ENCODE measurements around the gene MVB12A. TPM values are rescaled to one million over a fixed set of nuclear protein-coding genes. Genes with fewer than 3 reads are reported as not detected.

Gene MVB12A
- total and polyA plus RNA-seq, 2 of the 8 experiments (the other 6 are each of a cell fraction or from before 2014, with no cell fraction given): 37.9 to 76.6 TPM

DNA sequence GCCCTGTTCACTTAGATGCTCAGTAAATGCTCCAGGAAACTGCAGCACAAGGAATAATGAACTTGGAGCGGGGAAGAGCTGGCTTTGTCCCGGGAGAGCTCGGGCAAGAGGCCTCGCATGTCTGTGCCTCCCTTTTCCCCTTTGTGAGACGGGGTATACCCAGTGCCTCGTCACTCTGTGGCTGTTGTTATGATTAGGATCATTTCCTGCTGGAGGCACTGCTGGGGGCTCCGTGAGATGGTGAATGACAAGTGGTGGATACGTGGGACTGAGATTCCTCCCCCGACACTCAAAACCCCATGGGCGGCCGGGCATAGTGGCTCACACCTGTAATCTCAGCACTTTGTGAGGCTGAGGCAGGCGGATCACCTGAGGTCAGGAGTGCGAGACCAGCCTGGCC, 41.6 kb upstream of the MVB12A start:
- H2AK5ac ChIP-seq (ENCODE audit: low read depth, low read length): no peak overlapping the region
- H3K27ac ChIP-seq (ENCODE audit: low read depth, low read length): no peak overlapping the region
- CTCF ChIA-PET (ENCODE audit: partially characterized antibody): interaction anchor here (1.3 kb wide), 1 partner anchor 85 kb away, joined by 3 read pairs; no protein-coding TSS in a partner anchor
- POLR2A ChIA-PET (ENCODE audit: partially characterized antibody): interaction anchor here (0.6 to 1.3 kb wide), 3 partner anchors 37 to 486 kb away, joined by 3 to 4 read pairs (median 3); no protein-coding TSS in a partner anchor
- no peak overlapping the region for H3K14ac ChIP-seq (ENCODE audit: insufficient read length)
- no peak overlapping the region for H3K23ac ChIP-seq (ENCODE audit: insufficient read length)
- no peaks in the 10 kb centered on the region for H4K20me1 ChIP-seq (replicated peaks in 1 of 2; ENCODE audit: control insufficient read depth in 1 of 2, insufficient read depth in 2 of 2, low read length in 2 of 2)
- no peak overlapping the region for H2BK5ac ChIP-seq (ENCODE audit: low read depth, low read length)
- no peak overlapping the region for H3K4me2 ChIP-seq (ENCODE audit: insufficient read depth in 1 of 2, low read depth in 2 of 2, low read length in 2 of 2)
- H4K5ac ChIP-seq (ENCODE audit: insufficient read length, low read depth, low read length): no peak overlapping the region
- H3K9me3 ChIP-seq (ENCODE audit: insufficient read depth in 2 of 2, low read depth in 1 of 2, low read length in 1 of 2): 0 out of 4 replicates have a peak, but pooled peaks cover 0 to 3% of the 10 kb centered on the region in 2 experiments
- H3K23me2 ChIP-seq (ENCODE audit: low read depth, low read length): no peaks in the 10 kb centered on the region
- H3K36me3 ChIP-seq (ENCODE audit: control insufficient read depth in 2 of 4, insufficient read depth in 4 of 4, low read length in 3 of 4): no peaks in the 10 kb centered on the region
- H3K18ac ChIP-seq (ENCODE audit: extremely low read depth, low read length): no peak overlapping the region
- H3K27me3 ChIP-seq (replicated peaks in 1 of 4; ENCODE audit: control insufficient read depth in 3 of 4, extremely low read depth in 1 of 4, insufficient read depth in 3 of 4, low read length in 3 of 4): no peaks in the 10 kb centered on the region
- peaks cover 0 to 9% (median 6%) of the 10 kb centered on the region in 4 experiments; a peak in 5 of 7 replicates for H3K4me1 ChIP-seq (replicated peaks in 1 of 4; ENCODE audit: control insufficient read depth in 3 of 4, insufficient read depth in 4 of 4, low read length in 3 of 4)
- H3K4me3 ChIP-seq (ENCODE audit: extremely low read depth in 1 of 4, insufficient read depth in 2 of 4, low read depth in 3 of 4, low read length in 4 of 4): no peak overlapping the region
- H3K4ac ChIP-seq (replicated peaks; ENCODE audit: insufficient read length, low read depth, low read length): no peak overlapping the region
- WGBS, 2 experiments (ENCODE audit: extremely low coverage in 1 of 2, insufficient coverage in 1 of 2, insufficient read length in 1 of 2, insufficient replicate concordance in 2 of 2, low coverage in 1 of 2, low lambda C conversion rate in 2 of 2, missing lambda C conversion rate in 1 of 2): 79% methylated on average over 13 of the region's 13 CpGs; no CpG with 5 or more reads in 1 of the 2 experiments
- no peaks in the 10 kb centered on the region for H3K79me1 ChIP-seq (ENCODE audit: low read depth, low read length)
- H2BK15ac ChIP-seq (ENCODE audit: low read length): no peak overlapping the region
- no peak overlapping the region for H3K56ac ChIP-seq (replicated peaks; ENCODE audit: insufficient read length, low read depth, low read length)
- H2BK20ac ChIP-seq (ENCODE audit: low read length): no peak overlapping the region
- FAIRE-seq: no peak
- no peak overlapping the region for H2BK12ac ChIP-seq (ENCODE audit: low read depth, low read length)
- no peak overlapping the region for H4K91ac ChIP-seq (replicated peaks; ENCODE audit: insufficient read length, low read length)
- no peak overlapping the region for H4K8ac ChIP-seq (ENCODE audit: extremely low read depth, insufficient read depth, low read length)
- no peaks in the 10 kb centered on the region for H3K79me2 ChIP-seq (ENCODE audit: control insufficient read depth in 1 of 2, insufficient read depth in 2 of 2, low read length in 2 of 2)
- no peak overlapping the region for H2BK120ac ChIP-seq (replicated peaks; ENCODE audit: low read depth, low read length)
- H2AFZ ChIP-seq (ENCODE audit: low read length): no peak overlapping the region
- H3K9ac ChIP-seq (replicated peaks in 1 of 4; ENCODE audit: extremely low read depth in 1 of 4, low read depth in 3 of 4, low read length in 3 of 4): no peak overlapping the region
- DNase-seq (ENCODE audit: low read depth in 1 of 2, low spot score in 2 of 2): no peak
- TF ChIP-seq ZNF274 (IDR thresholded peaks at IDR 0.05; ENCODE audit: borderline replicate concordance, extremely low read depth, low read length): no peak
- TF ChIP-seq, protein P1, sequence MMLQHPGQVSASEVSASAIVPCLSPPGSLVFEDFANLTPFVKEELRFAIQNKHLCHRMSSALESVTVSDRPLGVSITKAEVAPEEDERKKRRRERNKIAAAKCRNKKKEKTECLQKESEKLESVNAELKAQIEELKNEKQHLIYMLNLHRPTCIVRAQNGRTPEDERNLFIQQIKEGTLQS (IDR thresholded peaks at IDR 0.05; ENCODE audit: insufficient read depth, low read depth, low read length): no peak
- no peak for TF ChIP-seq TEAD4 (IDR thresholded peaks at IDR 0.05; ENCODE audit: low read depth, low read length)
- TF ChIP-seq RNF2 (IDR thresholded peaks at IDR 0.05; ENCODE audit: borderline replicate concordance, low read depth, low read length, missing control alignments, poor library complexity, severe bottlenecking): no peak
- no peak for TF ChIP-seq TCF12 (IDR thresholded peaks at IDR 0.05; ENCODE audit: low read depth, low read length)
- TF ChIP-seq NRF1 (IDR thresholded peaks at IDR 0.05; ENCODE audit: low read depth, low read length): no peak
- TF ChIP-seq CEBPB (IDR thresholded peaks at IDR 0.05; ENCODE audit: low read depth, low read length): no peak
- TF ChIP-seq, protein P2, sequence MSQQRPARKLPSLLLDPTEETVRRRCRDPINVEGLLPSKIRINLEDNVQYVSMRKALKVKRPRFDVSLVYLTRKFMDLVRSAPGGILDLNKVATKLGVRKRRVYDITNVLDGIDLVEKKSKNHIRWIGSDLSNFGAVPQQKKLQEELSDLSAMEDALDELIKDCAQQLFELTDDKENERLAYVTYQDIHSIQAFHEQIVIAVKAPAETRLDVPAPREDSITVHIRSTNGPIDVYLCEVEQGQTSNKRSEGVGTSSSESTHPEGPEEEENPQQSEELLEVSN (IDR thresholded peaks at IDR 0.05): no peak
- TF ChIP-seq POU5F1 (IDR thresholded peaks at IDR 0.05; ENCODE audit: low read depth, low read length): no peak
- TF ChIP-seq TBP (IDR thresholded peaks at IDR 0.05; ENCODE audit: low read depth, low read length): no peak
- TF ChIP-seq BCL11A (IDR thresholded peaks at IDR 0.05; ENCODE audit: low read depth in 2 of 2, low read length in 2 of 2): no peak
- TF ChIP-seq RFX5 (IDR thresholded peaks at IDR 0.05; ENCODE audit: borderline replicate concordance, low read depth, low read length): no peak
- no peak for TF ChIP-seq GABPA (IDR thresholded peaks at IDR 0.05; ENCODE audit: borderline replicate concordance, insufficient read depth, low read length)
